Measurements from ENCODE around the gene INPP1.

INPP1 gene

DNA sequence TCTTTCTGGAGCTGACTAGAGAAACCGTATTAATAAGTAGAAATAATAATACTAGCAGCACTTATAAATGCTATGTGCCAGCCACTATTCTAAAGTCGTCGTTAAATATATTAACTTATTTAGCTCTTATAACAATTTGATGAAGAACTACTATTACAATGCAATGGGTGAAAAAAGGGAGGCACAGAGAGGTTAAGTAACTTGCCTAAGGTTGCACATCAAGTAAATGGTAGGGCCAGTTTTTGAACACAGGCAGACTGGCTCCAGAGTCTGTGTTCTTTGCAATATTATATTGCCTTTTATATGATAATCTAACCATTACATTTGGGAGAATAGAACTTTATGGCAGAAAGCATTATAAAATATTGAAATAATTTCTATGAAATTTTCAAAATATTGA lies 17.6 kb downstream of the INPP1 start:
- DNase-seq (ENCODE audit: low read depth in 4 of 4, low spot score in 1 of 4), result no peak

DNA sequence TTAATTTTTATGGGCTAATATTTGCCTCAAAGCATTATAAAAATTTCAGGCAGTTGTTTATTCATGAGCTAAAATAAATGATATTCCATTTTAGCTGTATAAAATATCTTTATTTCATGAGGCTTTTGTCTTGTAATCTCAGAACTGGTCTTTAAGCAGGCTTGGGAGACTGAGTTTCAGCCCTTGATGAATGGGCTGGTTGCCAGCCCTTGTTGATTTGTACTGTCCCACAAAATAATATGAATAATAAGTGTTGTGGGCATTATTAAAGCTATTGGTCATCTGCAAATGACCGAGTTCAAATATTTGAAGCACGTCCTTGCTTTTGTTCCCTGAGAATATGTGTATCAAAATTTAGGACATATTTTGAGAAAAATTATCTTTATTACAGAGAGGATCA lies 18.2 kb downstream of the INPP1 start:
- no peak for DNase-seq (ENCODE audit: low read depth in 4 of 4, low spot score in 1 of 4)

DNA sequence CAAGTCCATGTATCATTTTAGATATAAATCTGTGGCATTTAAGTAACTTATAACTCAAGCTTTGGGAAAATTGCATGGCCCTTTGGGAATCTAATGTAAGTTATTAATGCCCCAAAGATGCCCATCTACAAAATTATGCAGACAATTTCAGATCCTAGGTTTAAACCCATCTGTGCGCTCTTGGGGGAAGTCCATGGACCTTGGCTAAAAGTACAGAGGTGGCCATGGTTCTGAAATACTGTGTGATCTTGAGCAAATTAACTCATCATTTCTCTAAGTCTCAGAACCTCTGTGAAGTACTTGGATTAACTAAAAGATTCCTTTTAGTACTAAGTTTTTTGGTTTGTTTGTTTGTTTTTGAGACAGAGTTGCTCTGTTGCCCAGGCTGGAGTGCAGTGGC lies 19.5 kb downstream of the INPP1 start:
- no peak for DNase-seq (ENCODE audit: low read depth in 4 of 4, low spot score in 1 of 4)

DNA sequence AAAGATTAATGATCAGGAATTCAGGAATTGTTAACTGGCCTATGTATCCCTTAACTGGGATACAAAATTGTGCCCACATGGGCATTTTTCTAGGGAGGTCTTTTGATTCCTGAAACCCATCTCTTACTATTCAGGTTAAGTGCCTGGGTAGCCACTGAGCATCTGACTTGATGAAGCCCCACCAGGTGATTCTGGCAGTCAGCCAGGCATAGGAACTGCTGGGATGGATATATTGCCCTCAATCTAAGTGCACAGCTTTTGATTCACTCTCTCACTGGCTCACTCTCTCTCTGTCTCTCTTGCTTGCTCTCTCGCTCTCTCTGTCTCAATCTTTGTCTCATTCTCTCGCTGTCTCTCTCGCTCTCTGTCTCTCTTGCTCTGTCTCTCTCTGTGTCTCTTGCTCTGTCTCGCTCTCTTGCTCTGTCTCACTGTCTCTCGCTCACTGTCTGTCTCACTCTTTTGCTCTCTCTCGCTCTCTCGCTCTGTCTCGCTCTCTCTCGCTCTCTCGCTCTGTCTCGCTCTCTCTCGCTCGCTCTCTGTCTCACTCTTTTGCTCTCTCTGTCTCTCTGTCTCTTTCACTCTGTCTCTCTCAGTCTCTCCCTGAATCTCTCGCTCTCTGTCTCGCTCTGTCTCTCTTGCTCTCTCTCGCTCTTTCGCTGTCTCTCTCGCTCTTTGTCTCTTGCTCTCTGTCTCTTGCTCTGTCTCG lies 22.3 kb downstream of the INPP1 start:
- no peak for DNase-seq (ENCODE audit: low read depth in 4 of 4, low spot score in 1 of 4)

DNA sequence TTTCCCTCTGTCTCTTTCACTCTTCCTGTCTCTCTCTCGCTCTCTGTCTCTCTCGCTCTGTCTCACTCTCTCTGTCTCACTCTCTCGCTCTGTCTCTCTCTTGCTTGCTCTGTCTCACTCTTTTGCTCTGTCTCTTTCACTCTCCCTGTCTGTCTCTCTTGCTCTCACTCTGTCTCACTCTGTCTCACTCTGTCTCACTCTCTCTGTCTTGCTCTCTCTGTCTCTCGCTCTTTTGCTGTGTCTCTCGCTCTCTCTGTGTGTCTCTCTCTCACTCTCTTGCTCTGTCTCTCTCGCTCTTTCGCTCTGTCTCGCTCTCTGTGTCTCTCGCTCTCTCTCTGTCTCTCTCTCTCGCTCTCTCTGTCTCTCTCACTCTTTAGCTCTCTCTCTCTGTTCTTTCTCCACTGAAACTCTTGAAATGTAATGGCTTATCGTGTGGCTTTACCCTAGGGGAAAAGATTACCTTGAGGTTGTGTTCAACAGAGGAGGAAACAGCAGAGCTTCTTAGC lies 22.9 kb downstream of the INPP1 start:
- DNase-seq (ENCODE audit: low read depth in 4 of 4, low spot score in 1 of 4), result no peak

DNA sequence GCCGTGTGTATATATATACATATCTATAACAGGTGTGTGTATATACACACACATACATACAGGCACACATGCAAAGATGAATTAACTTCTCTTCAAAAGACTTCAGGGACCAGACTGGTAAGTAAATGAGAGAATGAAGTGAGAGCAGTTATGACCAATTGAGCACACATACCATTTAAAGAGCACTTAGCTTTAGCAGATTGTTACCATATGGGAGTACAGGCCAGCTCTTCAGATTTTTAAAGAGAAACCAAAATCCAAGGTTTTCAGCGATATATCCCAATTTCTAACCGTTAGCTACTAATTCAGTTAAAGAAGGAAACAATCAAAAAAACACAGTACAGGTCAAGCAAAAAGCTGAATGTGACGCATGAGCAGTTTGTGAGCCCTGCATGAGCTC lies 23.7 kb downstream of the INPP1 start:
- DNase-seq (ENCODE audit: low read depth in 4 of 4, low spot score in 1 of 4), result no peak

DNA sequence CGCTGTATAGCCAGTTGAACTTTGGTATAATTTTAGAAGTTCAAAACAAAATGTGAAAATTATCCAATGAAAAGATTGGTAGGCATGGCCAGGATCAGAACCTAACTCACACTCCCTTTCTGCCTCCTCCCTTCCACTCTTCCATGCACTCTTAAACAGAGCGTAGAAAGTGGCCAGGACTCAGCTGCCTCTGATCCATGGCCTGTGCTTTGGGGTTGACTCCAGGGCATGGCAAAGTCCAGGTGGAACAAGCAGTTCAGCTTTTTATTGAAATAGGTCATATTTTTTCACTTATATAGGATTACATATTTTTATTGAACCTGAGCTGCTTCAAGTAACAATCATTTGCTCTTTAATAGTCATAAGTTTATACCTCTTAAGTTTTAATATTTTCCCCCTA lies 26.2 kb downstream of the INPP1 start:
- DNase-seq (ENCODE audit: low read depth in 4 of 4, low spot score in 1 of 4), result no peak

DNA sequence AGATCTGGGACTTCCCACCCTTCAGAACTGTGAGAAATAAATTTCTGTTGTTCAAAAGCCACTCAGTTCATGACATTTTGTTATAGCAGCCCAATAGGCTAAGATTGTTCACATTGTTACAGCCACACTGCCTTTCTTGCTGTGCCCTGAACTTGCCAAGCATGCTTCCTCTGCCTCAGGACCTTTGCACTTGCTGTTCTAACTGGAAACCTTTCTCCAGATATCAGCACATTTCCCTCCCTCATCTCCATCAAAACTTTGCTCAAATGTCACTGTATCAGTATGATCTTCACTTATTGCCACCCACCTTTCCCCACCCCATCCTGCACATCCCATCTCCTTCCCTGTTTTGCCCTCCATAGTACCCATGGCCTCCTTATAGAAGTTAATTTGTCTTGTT lies 32.7 kb downstream of the INPP1 start:
- no peak for DNase-seq (ENCODE audit: low read depth in 4 of 4, low spot score in 1 of 4)

DNA sequence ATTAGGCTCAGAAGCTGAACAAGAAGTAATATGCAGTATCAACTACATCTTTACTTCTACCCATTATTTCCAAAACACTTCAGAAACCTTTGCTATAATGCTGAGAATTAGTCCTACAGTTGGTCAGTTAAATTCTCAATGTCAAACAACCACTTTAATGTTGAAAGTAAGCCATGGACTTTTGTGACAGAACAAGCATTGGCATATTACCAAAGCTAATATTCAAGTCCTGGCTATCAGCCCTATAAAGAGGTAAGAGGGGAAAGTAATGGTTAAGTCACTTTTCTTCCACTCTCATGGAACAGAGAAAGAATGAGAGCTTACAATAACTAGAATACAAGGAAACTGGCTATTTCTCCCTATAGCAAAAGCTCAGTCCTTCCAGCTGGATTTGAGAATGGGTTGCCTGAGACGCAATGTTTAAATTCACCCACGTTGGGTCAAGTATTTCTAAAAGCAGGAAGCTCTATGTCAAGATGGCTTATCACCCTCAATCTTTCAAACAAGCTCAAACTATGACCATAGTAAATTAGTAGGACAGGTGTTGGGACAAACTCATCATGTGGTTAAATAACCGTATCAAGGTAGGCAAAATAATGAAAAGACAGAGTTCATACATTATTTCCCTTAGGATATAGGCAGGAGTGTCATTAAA lies 33.3 kb downstream of the INPP1 start:
- no peak for DNase-seq (ENCODE audit: low read depth in 4 of 4, low spot score in 1 of 4)

DNA sequence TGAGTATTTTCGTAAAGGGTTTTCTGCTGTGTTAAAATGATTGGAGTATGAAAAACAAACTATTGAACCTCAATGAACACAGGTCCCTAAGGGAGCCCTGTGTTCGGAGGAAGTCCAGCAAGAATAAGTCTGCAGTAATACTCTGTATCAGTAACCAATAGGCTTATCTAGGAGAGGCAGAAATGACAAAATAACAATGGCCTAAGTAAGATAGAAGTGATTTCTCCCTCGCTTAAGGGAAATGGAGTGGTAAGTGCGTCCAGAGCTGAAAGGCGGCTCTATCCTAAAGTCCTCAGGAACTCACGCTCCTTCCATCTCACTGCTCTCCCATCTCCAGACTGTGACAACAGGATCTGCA lies 35.5 kb downstream of the INPP1 start:
- no peak for DNase-seq (ENCODE audit: low read depth in 4 of 4, low spot score in 1 of 4)

DNA sequence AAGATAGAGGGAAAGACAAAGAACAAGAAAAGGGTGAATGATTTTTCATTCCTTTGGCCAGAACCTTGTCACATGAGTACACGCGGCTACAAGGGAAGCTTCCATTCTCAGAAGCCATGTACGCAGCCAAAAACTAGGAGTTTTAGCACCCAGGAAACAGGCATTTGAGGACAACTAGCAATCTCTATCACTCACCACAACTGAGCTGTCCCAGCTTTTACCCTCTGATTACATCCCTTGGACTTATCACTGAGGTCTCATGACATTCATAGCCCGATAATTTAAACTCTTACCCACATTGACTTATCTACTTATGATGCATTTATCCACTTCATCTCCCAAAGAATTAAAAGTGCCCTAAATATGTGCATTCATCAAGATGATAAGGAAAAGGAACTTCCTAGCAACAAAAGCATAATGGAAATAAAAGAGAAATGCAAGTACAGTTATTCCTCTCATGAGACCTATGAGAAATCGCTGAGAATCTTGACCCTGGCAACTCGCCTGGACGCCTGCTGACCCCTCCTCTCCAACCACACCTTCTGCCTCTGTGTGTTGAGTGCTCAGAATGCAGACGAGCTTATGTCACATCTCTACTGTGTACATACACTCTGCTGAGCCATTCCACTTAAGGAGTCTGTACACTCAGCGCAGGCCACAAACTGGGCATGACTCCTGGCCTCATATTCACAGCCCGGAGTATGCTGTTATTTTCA lies 36.0 kb downstream of the INPP1 start:
- no peak for DNase-seq (ENCODE audit: low read depth in 4 of 4, low spot score in 1 of 4)

DNA sequence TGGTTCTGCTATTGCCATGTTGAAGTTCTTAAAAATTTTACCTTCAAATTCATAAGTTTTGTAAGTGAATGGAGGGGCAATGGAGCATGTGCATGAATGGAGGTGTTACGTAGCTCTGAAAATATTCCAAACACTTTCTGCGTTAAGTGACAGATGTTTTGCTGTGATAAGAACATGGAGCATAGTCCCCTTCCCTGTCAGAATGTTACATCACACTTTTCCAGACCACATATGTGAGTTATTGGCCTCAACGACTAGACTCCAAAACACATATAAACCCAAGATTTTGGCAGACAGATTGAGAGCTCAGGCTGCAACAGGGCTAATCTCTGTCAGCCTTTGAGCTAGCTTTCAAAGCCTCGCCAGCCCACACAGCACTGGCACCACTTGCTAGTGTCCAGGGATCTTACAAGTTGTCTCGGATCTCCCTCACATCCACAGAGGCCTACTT lies 37.6 kb downstream of the INPP1 start:
- DNase-seq (ENCODE audit: low read depth in 4 of 4, low spot score in 1 of 4), result no peak

DNA sequence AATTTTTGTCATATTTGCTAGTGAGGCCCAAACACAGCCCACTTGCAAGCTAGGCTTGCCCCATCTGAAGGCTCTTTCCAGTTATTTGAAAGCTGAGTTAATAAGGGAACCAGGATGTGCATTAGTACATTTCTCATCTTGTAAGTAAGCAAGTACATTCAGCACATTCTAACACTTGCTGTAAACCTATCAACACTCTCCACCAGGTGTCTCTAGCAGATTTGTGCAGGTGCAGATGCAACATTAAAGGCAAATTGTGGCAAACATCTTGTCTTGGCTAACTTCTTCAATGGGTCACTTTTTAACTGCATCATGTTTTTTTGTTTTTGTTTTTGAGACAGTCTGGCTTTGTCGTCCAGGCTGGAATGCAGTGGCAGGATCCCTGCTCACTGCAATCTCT lies 39.5 kb downstream of the INPP1 start:
- no peak for DNase-seq (ENCODE audit: low read depth in 4 of 4, low spot score in 1 of 4)

DNA sequence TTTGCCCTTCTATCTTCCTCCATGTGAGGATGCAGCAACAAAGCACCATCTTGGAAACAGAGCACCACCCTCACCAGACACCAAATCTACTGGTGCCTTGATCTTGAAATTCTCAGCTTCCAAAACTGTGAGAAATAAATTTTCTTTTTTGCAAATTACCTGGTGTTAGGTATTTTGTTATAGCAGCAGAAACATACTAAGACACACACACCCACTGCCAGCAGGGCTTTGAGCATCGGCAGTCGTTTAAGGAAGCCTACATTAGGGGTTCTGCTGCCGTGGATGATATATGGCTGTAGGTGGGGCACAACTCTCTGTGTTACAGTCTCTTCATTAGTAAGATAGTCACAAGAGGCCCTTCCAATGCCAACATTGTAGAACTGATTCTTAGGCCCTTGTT lies 44.0 kb downstream of the INPP1 start:
- DNase-seq (ENCODE audit: low read depth in 4 of 4, low spot score in 1 of 4), result no peak

DNA sequence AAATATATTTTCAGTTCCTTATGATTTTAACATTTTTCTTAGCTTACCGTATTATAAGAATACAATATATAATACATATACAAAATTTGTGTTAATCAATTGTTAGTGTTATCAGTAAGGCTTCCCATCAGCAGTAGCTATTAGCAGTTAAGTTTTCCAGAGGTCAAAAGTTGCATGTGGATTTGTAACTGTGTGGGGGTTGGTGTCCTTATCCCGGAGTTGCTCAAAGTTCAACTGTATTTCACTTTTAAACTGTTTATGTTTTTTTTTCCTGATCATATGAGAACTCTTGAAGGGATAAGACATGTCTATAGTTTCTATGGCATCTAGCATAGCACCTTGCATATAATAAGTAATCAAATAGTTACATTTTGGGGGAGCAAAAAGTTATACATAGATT lies 52.9 kb downstream of the INPP1 start:
- DNase-seq (ENCODE audit: low read depth in 4 of 4, low spot score in 1 of 4), result no peak

DNA sequence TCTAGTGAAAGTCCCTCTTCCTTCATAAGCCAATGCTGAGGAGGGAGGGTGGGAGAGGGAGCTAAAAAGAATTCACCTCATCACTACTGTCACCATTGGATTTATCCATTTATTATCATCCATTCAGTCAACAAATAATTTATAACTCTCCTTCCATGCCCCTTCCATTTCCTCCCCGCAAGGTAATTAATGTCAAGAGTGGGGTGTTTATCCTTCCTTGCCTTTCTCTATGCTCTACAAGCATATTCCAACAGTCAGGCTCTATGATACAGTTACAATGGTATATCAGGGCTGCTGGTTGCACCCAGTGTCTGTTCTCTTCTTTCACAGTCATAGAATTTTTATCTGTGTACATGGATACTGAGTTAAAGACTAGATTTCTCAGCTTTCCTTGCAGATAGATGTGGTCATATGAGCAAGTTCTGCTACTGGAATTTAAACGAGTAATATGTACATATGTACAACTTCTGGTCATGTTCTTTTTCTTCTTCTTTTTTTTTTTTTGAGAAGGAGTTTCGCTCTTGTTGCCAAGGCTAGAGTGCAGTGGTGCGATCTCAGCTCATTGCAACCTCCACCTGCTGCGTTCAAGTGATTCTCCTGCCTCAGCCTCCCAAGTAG lies 59.7 kb downstream of the INPP1 start:
- DNase-seq (ENCODE audit: low read depth in 4 of 4, low spot score in 1 of 4), result no peak

DNA sequence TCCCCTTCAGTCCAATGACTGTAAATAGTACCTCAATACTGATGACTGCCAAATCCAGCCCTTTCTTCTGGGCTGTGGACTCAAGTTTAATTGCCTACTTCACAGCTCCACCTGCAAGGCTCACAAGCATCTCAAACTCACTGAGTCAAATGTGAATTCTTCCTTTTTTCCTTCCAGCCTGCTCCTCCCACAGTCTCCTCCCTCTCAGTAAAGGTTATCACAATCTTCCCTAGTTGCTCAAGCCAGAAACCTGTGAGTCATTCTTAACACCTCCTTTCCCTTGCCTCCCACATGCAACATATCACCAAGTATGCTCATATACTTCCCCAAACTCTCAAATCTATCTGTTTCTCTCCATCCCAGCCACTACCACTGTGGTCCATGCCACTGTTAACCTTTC lies 61.1 kb downstream of the INPP1 start:
- DNase-seq (ENCODE audit: low read depth in 4 of 4, low spot score in 1 of 4), result no peak

DNA sequence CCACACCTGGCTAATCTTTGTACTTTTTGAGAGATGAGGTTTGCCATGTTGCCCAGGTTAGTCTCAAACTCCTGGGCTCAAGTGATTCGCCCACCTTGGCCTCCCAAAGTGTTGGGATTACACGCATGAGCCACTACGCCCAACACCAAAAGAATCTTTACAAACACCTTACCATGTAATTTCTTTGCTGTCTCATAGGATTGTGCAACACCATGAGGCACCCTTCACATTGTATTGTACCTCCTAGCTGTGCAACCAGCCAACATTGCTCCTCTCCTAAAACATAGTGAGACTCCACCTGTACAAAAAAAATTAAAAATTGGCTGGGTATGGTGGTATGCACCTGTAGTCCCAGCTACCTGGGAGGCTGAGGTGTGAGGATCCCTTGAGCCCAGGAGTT lies 61.7 kb downstream of the INPP1 start:
- no peak for DNase-seq (ENCODE audit: low read depth in 4 of 4, low spot score in 1 of 4)

DNA sequence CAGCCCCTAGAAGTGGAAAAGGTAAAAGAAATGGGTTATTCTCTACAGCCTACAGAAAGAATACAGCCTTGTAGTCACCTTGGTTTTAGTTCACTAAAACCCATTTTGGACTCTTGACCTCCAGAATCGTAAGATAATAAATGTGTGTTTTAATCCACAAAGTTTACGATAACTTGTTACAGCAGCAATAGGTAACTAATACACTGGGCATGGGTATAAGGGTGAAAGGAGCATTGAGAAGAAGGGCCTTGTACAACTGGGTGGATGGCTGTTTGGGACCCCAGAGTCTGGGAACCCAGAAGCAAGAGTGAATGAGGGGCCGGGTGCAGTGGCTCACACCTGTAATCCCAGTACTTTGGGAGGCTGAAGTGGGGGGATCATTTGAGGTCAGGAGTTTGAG lies 62.6 kb downstream of the INPP1 start:
- no peak for DNase-seq (ENCODE audit: low read depth in 4 of 4, low spot score in 1 of 4)

DNA sequence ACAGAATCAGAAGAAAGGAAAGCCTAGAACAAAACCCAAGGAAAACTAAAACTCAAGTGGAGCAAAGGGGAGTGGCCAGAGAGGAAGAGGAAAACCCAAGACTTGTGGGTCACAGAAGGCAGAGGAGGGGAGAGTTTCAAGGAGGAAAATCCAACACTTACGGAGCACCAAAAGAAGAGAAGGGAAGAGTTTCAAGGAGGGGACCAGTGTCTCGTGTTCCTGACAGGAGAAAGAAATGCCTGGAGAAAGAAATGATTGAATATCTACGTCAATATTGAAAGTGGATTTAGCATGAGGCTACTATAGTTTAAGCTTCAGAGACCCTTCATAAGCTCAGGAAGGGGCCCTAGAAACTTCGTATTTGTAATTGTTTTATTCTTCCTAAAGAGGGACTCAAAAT lies 63.4 kb downstream of the INPP1 start:
- no peak for DNase-seq (ENCODE audit: low read depth in 4 of 4, low spot score in 1 of 4)

DNA sequence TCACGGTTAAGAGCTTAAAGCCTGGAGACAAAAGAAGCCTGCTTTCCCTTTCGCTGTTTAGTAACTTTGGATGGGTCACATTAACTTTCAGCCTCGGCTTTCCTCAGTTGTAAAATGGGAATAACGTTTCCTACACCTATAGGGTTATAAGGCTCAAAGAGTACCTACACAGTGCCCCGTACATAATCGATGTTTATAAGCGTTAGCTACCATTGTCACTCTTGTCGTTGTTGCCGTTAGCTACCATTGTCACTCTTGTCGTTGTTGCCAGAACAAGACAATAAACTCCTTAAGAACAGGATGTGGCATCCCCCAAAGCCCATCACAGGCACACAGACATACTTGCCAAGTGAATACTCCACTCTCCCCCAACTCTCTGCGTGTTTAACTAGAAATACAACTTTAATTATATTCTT lies 63.9 kb downstream of the INPP1 start:
- no peak for DNase-seq (ENCODE audit: low read depth in 4 of 4, low spot score in 1 of 4)

Data from stimulated activated CD4-positive, alpha-beta T cell treated with anti-CD3 and anti-CD28 coated beads, Interleukin-1b, Interleukin-23, amount 100 ng/mL, for 24 hours (primary cell).